HG03354 (cell line): ENCODE measurements around the gene IGFBP4.

Experiments
- ATAC-seq: cut with Tn5 transposase; IDR thresholded peaks from one replicate; pipeline ENCODE4 v1.9.1; 2021; ENCODE audit warnings: mild to moderate bottlenecking; ENCODE audit not compliant: unreplicated experiment, poor library complexity, severe bottlenecking

IGFBP4 gene

GRCh38 chr17:40430272-40431230 lies 12.7 kb upstream of the IGFBP4 start:
- ATAC-seq, result no peak

GRCh38 chr17:40431231-40431602 lies 12.0 kb upstream of the IGFBP4 start:
- no peak for ATAC-seq

- no peak for ATAC-seq
These were observed 10.3 kb upstream of the IGFBP4 start for GRCh38 chr17:40432864-40433528.

DNA sequence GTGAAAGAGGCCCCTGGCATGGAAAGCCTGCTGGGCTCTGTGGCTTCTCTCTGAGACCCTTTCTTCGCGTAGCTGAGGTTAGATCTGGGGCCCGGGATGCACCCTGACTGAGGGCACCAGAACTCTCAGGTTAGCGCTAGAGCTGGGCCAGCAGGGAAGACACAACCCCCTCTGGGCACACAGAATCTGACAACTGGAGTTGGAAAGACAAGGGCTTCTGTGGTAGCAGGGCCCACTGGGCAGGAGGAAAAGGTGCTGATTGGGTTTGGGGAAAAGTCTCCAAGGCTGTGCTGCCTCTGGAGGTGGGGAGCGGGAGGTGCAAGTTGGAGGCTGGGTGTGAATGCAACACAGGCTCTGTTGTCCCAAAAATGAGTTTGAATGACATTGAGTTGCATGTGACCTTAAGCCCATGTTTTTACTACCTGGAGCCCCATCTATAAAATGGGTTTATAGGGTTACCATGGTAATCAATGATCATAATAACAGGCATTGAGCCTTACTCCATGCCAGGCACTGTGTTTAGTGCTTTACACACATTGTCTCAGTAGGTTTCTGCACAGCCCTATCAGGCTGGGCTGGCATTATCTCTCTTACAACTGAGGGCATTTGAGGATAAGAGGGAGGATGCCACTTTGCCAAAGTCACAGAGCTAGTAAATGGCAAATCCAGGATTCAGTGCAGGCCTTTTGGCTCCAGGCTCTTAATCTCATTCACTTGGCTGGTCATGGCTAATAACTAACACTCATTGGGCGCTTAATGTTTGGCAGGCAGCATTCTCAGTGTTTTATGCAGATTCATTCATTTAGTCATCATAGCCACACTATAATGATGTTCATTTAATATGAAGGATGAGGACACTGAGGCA lies 9.5 kb upstream of the IGFBP4 start:
- ATAC-seq, result no peak

DNA sequence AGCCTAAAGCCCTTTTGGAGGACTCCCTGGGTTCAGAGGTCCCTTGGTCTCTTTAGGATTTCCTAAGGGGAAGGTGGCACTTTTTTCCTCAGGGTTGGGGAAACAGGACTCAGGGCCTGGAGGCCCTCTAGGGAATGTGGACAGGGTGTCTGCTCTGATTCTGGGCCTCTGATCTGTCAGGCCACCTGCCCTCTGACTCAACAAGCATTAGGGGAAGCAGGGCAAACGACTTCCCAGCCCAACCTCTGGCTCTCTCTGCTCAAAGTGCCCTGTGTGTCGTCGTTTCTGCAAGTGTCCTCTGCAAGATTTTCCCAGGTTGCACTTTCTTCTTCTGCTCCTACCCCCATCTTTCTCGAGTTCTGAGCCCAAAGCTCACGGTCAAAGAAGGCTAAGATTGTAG lies 6.6 kb upstream of the IGFBP4 start:
- ATAC-seq, result no peak

GRCh38 chr17:40437095-40437732 lies 6.0 kb upstream of the IGFBP4 start:
- ATAC-seq, result no peak

GRCh38 chr17:40440166-40440565 lies 3.1 kb upstream of the IGFBP4 start:
- ATAC-seq, result no peak

DNA sequence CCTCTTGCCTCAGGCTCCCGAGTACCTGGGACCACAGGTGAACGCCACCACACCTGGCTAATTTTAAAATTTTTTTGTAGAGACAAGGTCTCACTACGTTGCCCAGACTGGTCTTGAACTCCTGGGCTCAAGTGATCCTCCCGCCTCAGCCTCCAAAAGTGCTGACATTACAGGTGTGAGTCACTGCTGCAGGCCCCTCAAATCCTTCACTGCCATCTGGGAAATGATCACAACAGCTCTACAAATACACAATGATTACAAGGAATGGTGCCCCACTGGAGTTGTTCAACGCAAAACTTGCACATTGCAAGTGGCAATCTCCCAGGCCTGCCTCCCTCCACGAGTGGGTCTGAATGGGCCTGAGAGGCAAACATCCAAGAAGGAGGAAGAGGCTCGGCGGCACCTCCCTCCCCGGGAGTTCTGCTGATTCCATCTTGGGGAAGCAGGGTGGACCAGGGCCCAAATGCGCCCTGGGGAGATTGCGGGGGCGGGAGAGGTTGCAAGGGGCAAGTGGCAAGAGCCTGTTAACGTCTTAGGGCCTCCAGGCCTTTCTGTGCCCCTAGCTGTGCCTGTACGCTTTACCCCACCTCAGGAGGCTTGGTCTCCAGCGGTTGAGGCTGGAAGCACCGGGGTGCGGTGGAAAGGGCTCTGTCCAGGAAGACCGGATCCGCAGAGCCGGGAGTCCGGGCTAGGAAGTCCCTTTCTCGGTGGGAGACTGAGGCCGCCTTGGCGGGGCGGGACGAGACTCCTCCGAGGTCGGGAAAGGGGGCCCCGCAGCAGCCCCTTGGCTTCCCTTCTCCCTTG lies 656 bp upstream of the IGFBP4 start:
- no peak for ATAC-seq

DNA sequence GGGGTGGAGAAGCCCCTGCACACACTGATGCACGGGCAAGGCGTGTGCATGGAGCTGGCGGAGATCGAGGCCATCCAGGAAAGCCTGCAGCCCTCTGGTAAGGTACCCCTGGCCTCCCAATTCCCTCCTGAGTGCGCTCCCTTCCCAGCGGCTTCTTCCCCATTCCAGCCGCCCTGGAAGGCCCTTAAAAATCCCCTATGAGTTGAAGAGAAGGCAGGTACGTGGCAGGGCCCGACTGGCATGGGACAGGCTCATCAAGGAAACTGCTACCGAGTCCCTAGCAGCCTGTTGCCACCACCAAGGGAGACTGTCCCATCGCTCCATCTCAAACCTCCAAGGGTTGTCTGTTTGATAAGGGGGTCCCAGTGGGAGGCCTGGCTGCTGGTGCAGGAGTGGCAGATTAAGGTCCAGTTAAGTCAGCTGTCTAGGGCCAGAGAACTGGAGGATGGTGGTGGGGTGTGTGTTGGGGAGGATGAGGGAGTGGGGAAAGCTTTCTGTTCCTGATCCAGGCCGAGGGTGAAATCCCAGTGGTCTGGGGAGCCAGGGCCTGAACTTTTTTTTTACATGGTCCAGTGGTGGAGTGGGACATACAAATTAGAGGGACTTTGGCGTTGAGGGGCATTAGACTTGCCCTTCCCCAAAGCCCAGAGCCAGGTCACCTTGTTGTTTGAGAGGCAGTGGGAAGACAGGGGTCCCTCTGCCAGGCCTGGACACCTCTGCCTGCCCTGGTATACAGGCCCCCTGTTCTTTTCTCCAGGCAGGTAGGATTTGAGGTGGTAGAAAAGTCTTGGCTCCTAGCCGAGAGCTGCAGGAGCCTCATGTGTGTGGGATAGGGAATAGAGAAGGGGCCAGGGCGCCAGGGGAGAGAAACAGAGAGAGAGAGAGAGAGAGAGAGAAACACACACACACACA lies 994 bp downstream of the IGFBP4 start:
- no peak for ATAC-seq

- ATAC-seq, result no peak
These were observed 2.7 kb downstream of the IGFBP4 start for GRCh38 chr17:40445751-40446468.

- no peak for ATAC-seq
These were observed 3.9 kb downstream of the IGFBP4 start for GRCh38 chr17:40447148-40447644.

DNA sequence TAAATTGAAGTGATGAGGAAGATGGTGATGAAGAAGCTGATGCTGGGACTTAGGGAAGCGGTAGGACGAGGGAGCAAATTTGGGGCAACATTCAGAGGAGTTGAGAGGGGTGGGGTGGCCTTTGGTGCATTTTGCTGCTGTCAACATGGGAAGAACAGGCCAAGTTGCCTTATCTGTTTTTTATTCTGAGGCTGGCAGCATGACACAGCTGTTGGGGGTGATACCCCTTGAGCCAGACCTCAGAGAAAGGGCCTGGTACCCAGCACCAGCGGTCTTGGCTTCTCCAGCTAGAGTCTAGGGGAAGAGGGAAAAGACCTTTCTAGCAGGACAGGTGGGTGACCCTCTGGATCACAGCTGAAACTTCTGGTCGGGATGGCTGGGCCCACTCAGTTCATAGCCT lies 4.6 kb downstream of the IGFBP4 start:
- no peak for ATAC-seq

- no peak for ATAC-seq
These were observed 5.0 kb downstream of the IGFBP4 start for GRCh38 chr17:40448213-40448638.

DNA sequence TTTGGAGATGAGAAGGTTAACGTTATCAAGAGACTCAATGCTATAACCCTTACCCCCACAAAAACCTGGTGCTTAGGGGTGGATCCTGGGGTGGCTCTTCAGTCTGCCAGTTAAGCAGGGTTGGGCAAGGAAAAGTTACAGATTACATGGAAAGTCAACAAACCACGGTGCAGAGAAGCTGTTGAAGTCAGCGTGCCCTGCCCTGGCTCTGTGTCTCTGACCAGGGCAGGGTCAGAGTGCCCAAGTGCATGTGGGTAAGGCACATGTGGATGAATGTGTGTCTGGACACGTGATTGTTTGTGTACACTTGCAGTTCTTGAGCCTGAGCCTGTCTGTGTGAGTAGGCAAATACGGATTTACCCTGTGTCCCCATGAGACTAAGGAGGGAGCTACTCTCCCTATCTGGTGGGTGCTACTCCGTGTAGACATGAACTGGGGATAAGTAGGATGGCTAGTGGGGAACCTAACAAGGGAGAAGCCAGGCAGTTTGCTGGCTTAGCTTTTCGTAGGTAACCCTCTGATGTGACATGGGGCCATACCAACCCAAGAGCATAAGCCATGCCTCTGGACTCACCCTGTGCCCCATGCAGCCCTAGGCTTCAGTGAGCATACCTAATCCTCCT lies 5.5 kb downstream of the IGFBP4 start:
- no peak for ATAC-seq

GRCh38 chr17:40450175-40450574 lies 6.9 kb downstream of the IGFBP4 start:
- ATAC-seq, result no peak

GRCh38 chr17:40451420-40451819 lies 8.2 kb downstream of the IGFBP4 start:
- ATAC-seq, result no peak
